GM21367 (cell line): Measurements from ENCODE around the gene RAB18.
"Not testable (repeated sequence)": the region's sequence is repeated elsewhere in the genome, so short reads cannot be mapped to it uniquely, and the experiment has no call there.

ENCODE experiments used
- ATAC-seq: cut with Tn5 transposase; IDR thresholded peaks from one replicate; pipeline ENCODE4 v1.9.1; 2021; ENCODE audit not compliant: unreplicated experiment

RAB18 gene

DNA sequence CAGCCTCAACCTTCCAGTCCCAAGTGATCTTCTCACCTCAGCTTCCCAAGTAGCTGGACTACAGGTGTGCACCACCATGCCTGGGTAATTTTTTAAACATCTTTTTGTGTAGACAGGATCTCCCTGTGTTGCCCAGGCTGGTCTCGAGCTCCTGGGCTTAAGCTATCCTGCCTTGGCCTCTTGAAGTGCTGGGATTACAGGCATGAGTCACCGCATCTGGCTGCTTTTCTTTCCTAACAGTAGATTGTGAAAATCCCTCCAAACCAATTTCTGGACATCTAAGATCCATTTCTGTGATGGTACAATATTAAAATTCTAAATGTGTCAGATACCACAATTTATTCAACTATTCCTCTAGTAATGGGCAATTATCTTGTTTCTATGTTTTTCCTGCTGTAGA is 38.7 kb downstream of the RAB18 start:
- ATAC-seq, result no peak

DNA sequence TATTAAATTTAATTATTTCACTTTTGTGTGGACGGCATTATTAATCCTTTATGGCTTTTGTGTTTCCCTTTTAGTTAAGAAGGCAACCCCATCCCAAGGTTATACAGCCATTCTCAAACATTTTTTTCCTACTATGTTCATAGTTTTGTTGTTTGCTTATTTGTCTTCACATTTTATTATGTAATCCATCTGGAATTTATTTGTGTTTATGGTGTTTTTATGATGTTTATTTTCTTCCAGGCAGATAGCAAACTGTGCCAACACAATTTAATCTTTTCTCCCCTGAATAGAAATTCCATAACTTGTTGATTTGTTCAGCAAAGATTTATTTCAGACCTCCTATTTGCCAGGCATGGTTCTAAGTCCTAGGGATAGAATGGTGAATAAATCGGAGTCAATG is 42.9 kb downstream of the RAB18 start:
- ATAC-seq, result no peak

DNA sequence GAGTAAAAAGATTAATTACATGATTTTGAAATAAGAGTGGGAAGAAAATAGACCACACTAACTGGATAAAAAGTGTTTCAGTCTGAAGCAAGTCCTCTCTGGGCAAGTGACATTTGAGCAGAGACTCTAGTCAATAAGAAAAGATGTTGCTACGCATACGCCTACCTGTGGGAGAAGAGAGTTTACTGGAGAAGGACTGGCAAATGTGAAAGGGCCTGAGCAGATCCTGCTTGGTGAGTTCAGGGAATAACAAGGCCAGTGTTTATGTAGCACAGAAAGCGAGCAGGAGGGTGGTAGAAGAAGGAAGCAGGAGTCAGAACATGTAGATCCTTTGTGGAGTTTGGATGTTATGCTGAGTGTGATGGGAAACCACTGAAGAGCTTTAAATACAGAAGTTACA is 43.4 kb downstream of the RAB18 start:
- no peak for ATAC-seq

DNA sequence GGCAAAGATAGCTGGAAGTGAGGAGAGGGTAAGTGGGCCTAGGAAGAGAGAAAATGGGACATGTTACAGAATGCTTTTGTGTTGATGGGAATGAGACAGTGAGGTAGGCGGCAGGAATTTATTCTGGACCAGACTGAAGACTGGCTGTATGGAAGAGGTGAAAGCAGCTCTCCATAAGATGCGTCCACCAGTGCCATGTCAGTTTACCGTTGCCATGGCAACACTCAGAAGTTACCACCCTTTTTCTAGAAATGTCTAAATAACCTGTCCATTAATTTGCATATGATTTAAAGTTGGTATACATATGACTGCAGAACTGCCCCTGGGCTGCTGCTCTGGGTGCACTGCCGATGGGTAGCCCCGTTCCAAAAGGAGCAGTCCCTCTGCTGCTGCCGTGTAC is 46.7 kb downstream of the RAB18 start:
- no peak for ATAC-seq

DNA sequence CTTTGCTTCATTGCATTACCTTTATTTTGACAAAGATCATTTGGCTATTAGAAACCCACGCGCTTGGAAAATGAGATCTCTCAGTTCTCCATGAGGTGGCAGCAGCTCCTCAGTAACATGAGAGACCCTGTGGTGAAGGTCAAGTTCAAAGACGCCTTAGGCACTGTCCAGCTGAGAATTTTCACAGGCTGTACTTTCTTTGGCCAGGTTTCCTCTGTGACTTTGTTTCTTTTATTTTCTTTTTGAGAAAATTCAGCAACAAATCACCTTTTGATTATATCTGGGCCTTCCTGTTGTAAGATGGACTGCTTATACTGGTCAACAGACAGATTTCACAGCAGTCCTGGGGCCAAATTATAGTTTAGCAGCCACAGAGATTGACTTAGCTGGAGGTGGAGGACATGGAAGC is 54.5 kb downstream of the RAB18 start:
- no peak for ATAC-seq

DNA sequence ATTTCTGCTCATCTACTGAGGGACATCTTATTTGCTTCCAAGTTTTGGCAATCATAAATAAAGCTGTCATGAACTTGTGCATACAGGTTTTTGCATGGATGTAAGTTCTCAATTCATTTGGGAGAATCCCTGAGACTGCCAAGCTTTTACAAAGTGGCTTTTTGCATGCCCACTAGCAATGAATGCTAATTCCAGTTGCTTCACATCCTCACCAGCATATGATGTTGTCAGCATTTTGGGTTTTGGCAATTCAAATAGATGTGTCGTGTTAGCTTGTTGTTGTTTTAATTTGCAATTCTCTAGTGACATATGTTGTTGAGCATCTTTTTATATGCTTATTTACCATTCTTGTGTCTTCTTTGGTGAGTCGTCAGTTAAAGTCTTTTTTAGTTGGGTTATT is 57.2 kb downstream of the RAB18 start:
- ATAC-seq, result no peak

DNA sequence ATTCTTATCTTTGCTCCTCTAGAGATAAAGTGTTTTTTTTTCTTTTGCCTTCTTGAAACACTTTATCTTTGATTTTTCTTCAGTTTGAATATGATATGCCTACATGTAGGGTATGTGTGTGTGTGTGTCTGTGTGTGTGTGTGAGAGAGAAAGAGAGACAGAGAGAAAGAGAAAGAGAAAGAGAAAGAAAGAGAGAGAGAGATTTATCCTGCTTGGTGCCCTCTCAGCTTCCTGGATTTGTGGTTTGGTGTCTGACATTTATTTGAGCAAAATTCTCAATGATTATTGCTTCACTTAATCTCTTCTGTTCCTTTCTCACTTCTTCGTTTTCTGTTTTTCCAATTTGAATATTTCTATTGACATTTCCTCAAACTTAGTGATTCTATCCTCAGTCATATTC is 60.3 kb downstream of the RAB18 start:
- ATAC-seq, result no peak

DNA sequence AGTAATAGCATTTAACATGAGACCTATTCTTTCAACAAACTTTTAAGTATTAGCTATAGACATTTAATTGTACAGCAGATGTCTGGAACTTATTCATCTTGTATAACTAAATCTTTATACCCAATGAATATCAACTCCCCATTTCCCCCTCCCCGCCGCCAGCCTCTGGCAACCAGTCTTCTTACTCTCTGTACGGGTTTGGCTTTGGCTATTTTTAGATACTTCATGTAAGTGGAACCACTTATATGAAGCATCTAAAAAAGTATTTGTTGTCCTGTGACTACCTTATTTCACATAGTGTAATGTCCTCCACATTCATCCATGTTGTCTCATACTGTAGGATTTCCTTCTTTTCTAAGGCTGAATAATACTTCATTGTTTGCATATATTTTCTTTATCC is 60.8 kb downstream of the RAB18 start:
- no peak for ATAC-seq

DNA sequence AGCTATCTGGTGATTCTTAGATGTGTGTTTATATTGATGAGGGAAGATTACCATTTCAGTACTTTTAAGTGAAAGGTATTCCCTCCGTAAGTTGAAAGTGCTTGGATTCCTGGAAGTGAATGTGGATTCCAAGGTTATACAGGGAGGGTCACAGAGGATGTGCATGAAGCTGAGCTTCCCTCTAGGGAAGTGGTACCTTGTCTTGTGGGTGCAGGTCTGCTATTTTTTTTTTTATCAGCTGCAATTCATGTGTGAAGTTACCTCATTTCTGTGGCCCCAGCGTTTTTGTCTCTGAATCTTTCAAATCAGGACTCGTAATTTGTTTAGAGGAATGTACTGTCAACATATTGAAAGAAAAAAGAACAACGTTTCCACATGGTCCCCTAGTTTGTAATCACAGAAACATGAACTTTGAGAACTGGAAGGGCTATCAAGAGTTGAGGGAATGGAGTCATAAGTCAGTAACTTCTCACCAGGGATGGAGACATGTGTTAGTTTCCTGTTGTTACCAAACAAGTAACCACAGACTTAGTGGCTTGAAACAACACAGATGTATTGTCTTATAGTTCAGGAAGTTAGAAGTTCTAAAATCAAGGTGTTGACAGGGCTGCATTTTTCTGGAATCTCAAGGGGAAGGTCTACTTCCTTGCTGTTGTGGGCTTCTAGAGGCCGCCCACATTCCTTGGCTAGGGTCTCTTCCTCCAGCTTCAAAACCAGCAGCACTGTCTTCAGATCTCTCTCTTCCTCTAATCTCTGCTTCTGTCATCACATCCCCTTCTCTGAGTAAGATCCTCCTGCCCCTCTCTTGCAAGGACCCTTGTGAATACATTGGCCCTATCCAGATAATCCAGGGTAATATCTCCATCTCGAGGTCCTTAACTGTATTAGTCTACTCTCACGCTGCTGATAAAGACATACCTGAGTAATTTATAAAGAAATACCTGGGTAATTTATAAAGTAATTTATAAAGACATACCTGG is 64.4 kb downstream of the RAB18 start:
- peak; percentile 60 for ATAC-seq

DNA sequence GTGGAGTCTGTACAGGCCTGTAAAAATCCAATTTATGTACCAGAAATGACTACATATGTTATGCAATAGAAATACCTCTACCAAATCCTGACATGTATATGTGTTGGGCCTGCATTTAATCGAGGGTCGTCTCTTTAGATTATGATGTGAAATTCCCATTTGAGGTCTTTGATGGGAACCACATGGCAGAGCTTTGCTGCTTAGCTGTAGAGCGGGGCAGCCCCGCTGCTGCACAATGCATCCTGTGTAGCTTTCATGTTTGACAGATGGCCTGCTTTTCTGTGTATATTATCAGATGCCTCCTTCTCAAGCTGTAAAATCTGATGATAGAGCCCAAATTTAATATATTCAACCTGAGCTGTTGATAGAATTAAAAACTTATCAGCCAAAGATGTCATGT is 65.8 kb downstream of the RAB18 start:
- no peak for ATAC-seq

DNA sequence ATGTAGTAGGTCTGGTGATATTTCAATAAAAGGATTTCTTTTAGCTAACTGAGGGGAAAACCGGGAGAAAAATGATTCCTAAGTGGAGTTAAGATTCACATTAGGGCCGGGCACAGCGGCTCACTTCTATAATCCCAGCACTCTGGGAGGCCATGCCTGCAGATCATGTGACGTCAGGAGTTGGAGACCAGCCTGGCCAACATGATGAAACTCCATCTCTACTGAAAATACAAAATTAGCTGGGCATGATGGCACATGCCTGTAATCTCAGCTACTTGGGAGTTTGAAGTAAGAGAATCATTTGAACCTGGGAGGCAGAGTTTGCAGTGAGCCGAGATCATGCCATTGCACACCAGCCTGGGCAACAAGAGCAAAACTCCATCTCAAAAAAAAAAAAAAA is 72.9 kb downstream of the RAB18 start:
- not testable (repeated sequence) for ATAC-seq

DNA sequence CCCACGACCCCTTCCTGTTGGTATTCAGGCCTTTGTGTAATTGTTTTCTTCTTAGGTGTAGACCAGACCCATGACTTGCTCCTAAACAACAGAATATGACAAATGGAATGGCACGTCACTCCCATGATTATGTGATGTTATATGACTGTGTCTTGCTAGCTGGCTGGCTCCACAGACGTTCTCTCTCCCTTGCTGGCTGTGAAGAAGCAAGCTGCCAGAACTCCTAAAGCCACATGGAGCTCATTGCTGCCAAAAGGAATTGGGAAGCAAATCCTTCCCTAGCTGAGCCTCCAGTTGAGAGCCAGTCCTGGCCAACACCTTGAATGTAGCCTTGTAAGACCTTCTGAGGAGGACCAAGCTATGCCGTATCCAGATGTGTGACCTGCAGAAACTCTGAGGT is 74.2 kb downstream of the RAB18 start:
- ATAC-seq, result no peak

DNA sequence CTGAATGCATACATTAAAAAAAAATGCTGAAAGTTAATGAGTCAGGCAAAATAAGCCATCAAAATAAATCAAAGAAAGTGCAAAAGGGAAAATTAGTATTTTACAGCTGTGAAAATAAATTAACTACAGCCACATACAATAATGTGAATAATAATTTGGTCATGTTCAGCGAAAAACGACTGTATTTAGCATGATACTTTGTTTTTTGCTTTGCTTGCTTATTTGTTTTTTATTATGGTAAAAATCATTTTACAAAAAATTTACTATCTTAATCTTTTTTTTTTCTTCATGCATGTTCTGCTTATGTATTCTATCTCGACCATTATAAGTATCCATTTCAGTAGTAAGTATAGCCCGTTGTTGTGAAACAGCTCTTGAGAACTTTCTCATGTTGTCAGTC is 77.1 kb downstream of the RAB18 start:
- ATAC-seq, result no peak

DNA sequence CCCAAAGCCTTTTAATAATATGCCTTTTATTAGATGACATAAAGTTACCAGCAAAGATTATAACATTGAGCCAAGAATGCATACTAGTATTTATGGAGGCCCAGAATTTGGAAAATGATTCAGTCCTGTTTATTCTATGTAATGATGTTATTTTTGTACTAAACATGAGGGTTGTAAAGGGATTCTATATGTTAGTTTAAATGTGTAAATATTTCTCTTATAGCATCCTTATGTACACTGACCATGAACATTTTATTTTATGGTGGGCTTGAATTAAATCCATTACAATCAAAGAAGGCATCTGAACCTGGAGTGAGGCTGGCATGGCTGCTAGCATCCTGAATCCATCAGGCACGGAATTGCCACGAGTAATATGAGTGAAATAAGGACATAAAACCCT is 80.2 kb downstream of the RAB18 start:
- no peak for ATAC-seq
